ENCODE measurements around the gene FRMPD4.

Gene FRMPD4

DNA sequence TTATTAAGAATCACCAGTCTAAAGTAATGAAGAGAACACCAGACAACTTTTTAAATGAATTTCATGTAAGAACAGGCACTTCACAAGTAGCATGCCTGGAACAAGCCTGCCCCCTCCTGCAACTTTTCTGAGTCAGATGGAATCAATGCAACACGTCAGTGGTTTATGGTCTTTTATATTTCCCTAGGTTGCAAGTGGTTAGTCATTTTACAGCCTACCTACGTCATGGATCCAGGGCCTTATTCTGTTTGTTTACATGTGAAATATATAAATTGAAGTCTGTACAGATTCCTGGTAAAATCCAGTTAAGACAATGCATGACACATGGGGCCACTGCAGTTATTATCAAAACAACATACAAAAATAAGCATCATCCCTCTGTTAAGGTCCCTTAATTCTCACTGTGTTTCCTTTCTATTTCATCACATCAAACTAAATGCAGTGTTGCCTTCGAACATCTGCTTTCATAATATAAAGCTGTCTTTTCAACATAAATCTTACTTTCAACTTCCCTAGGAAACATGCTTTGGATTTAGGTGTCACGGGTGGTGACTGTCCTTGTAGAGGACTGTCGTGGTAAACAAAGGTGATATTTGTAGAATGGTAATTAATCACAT lies 309.3 kb downstream of the FRMPD4 start:
- no peak for DNase-seq (ENCODE audit: low read depth, low spot score)
- Histone ChIP-seq H3K9ac (ENCODE audit: insufficient read length) (no peak overlapping the region), H3K27ac (no peak overlapping the region), H3K9me3 (ENCODE audit: low read depth, low read length) (no peaks in the 10 kb centered on the region), H3K36me3 (ENCODE audit: insufficient read depth, low read length) (no peaks in the 10 kb centered on the region), H3K4me3 (no peak overlapping the region)
- TF ChIP-seq EZH2 (IDR thresholded peaks at IDR 0.05) = no peak
- no peak for TF ChIP-seq FOXP2 (optimal IDR thresholded peaks at IDR 0.05; ENCODE audit: control extremely low read depth, extremely low read length, insufficient read depth)
- no peak for TF ChIP-seq POLR2AphosphoS5 (IDR thresholded peaks at IDR 0.05; ENCODE audit: borderline replicate concordance, low read depth, low read length)

DNA sequence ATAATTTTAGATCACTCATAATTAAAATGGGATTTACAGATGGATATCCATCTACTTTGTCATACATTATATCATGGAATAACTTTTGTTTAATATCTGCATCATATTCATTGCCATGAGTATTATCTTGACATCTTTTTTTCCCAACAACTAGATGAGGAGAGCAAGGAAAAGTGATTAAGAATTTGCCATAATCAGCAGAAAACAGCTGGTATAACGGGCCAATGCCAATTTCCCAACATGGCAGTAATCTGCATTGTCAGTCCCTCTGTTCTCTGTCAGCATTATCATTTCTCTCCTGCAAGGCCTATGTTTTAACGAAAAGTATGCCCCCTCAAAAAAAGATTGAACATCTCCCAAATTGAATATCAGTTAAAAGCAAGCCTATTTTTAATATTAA lies 314.0 kb downstream of the FRMPD4 start:
- Histone ChIP-seq H3K27ac (no peak overlapping the region), H3K36me3 (ENCODE audit: insufficient read depth, low read length) (no peaks in the 10 kb centered on the region), H3K4me3 (no peak overlapping the region), H3K9me3 (ENCODE audit: low read depth, low read length) (no peaks in the 10 kb centered on the region), H3K9ac (ENCODE audit: insufficient read length) (no peak overlapping the region)
- no peak for TF ChIP-seq FOXP2 (optimal IDR thresholded peaks at IDR 0.05; ENCODE audit: control extremely low read depth, extremely low read length, insufficient read depth)
- no peak for TF ChIP-seq EZH2 (IDR thresholded peaks at IDR 0.05)
- TF ChIP-seq POLR2AphosphoS5 (IDR thresholded peaks at IDR 0.05; ENCODE audit: borderline replicate concordance, low read depth, low read length) = no peak
- DNase-seq (ENCODE audit: low read depth, low spot score) = no peak

DNA sequence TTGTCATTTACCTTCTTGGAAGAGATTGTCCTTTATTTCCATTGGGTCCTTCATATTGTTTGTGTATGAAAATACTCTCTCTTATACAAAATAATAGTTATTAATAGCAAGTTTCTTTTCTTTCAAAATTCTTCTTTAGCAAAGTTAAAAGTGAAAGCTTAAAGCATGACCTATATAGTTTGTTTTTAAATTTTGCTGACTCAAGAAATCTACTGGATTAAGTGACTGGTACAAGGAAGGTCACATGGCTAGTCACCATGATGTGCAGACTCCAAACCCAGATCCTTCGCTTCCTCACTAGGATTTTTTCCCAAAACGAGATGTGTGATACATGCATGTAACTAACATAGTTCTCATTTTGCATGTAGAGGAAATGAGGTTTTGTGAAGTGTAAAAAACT lies 322.7 kb downstream of the FRMPD4 start:
- H3K9ac ChIP-seq (ENCODE audit: insufficient read length) = no peak overlapping the region
- no peak for DNase-seq (ENCODE audit: low read depth, low spot score)
- H3K4me3 ChIP-seq = no peak overlapping the region
- TF ChIP-seq EZH2 (IDR thresholded peaks at IDR 0.05) = no peak
- no peak for TF ChIP-seq POLR2AphosphoS5 (IDR thresholded peaks at IDR 0.05; ENCODE audit: borderline replicate concordance, low read depth, low read length)
- no peak for TF ChIP-seq FOXP2 (optimal IDR thresholded peaks at IDR 0.05; ENCODE audit: control extremely low read depth, extremely low read length, insufficient read depth)
- no peaks in the 10 kb centered on the region for H3K9me3 ChIP-seq (ENCODE audit: low read depth, low read length)
- H3K36me3 ChIP-seq (ENCODE audit: insufficient read depth, low read length) = no peaks in the 10 kb centered on the region
- no peak overlapping the region for H3K27ac ChIP-seq

- no peak overlapping the region for H3K9ac ChIP-seq (ENCODE audit: insufficient read length)
- H3K27ac ChIP-seq = no peak overlapping the region
- H3K36me3 ChIP-seq (ENCODE audit: insufficient read depth, low read length) = no peaks in the 10 kb centered on the region
- no peaks in the 10 kb centered on the region for H3K9me3 ChIP-seq (ENCODE audit: low read depth, low read length)
- no peak overlapping the region for H3K4me3 ChIP-seq
- TF ChIP-seq POLR2AphosphoS5 (IDR thresholded peaks at IDR 0.05; ENCODE audit: borderline replicate concordance, low read depth, low read length) = no peak
- TF ChIP-seq EZH2 (IDR thresholded peaks at IDR 0.05) = no peak
- TF ChIP-seq FOXP2 (optimal IDR thresholded peaks at IDR 0.05; ENCODE audit: control extremely low read depth, extremely low read length, insufficient read depth) = no peak
- DNase-seq (ENCODE audit: low read depth, low spot score) = no peak
Measured at GRCh38 chrX:12463052-12463451, 324.8 kb downstream of the FRMPD4 start.

GRCh38 chrX:12463873-12464272 lies 325.6 kb downstream of the FRMPD4 start:
- Histone ChIP-seq H3K36me3 (ENCODE audit: insufficient read depth, low read length) (no peaks in the 10 kb centered on the region), H3K9ac (ENCODE audit: insufficient read length) (no peak overlapping the region), H3K4me3 (no peak overlapping the region), H3K27ac (no peak overlapping the region), H3K9me3 (ENCODE audit: low read depth, low read length) (no peaks in the 10 kb centered on the region)
- DNase-seq (ENCODE audit: low read depth, low spot score) = no peak
- no peak for TF ChIP-seq FOXP2 (optimal IDR thresholded peaks at IDR 0.05; ENCODE audit: control extremely low read depth, extremely low read length, insufficient read depth)
- no peak for TF ChIP-seq EZH2 (IDR thresholded peaks at IDR 0.05)
- TF ChIP-seq POLR2AphosphoS5 (IDR thresholded peaks at IDR 0.05; ENCODE audit: borderline replicate concordance, low read depth, low read length) = no peak

- DNase-seq (ENCODE audit: low read depth, low spot score) = no peak
- Histone ChIP-seq H3K36me3 (ENCODE audit: insufficient read depth, low read length) (no peaks in the 10 kb centered on the region), H3K9me3 (ENCODE audit: low read depth, low read length) (no peaks in the 10 kb centered on the region), H3K27ac (no peak overlapping the region), H3K4me3 (no peak overlapping the region), H3K9ac (ENCODE audit: insufficient read length) (no peak overlapping the region)
- TF ChIP-seq FOXP2 (optimal IDR thresholded peaks at IDR 0.05; ENCODE audit: control extremely low read depth, extremely low read length, insufficient read depth) (no peak), EZH2 (IDR thresholded peaks at IDR 0.05) (no peak), POLR2AphosphoS5 (IDR thresholded peaks at IDR 0.05; ENCODE audit: borderline replicate concordance, low read depth, low read length) (no peak)
Measured at GRCh38 chrX:12467321-12467720, 329.0 kb downstream of the FRMPD4 start.

DNA sequence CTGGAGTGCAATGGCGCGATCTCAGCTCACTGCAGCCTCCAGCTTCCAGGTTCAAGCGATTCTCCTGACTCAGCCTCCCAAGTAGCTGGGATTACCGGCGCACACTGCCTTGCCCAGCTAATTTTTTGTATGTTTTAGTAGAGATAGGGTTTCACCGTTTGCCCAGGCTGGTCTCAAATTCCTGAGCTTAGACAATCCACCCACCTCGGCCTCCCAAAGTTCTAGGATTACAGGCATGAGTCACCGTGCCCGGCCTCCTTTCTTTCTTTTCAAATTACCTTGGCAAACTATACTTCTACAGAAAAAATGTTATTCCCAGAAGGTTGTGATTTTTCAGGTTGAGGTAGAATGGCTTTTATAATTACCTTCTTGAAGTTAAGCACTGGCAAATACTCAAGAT lies 331.0 kb downstream of the FRMPD4 start:
- Histone ChIP-seq H3K9ac (ENCODE audit: insufficient read length) (no peak overlapping the region), H3K9me3 (ENCODE audit: low read depth, low read length) (no peaks in the 10 kb centered on the region), H3K36me3 (ENCODE audit: insufficient read depth, low read length) (no peaks in the 10 kb centered on the region), H3K27ac (no peak overlapping the region), H3K4me3 (no peak overlapping the region)
- no peak for DNase-seq (ENCODE audit: low read depth, low spot score)
- TF ChIP-seq FOXP2 (optimal IDR thresholded peaks at IDR 0.05; ENCODE audit: control extremely low read depth, extremely low read length, insufficient read depth) = no peak
- TF ChIP-seq POLR2AphosphoS5 (IDR thresholded peaks at IDR 0.05; ENCODE audit: borderline replicate concordance, low read depth, low read length) = no peak
- no peak for TF ChIP-seq EZH2 (IDR thresholded peaks at IDR 0.05)

GRCh38 chrX:12471061-12471460 lies 332.8 kb downstream of the FRMPD4 start:
- no peaks in the 10 kb centered on the region for H3K9me3 ChIP-seq (ENCODE audit: low read depth, low read length)
- no peak overlapping the region for H3K27ac ChIP-seq
- H3K9ac ChIP-seq (ENCODE audit: insufficient read length) = no peak overlapping the region
- TF ChIP-seq POLR2AphosphoS5 (IDR thresholded peaks at IDR 0.05; ENCODE audit: borderline replicate concordance, low read depth, low read length) = no peak
- TF ChIP-seq EZH2 (IDR thresholded peaks at IDR 0.05) = no peak
- TF ChIP-seq FOXP2 (optimal IDR thresholded peaks at IDR 0.05; ENCODE audit: control extremely low read depth, extremely low read length, insufficient read depth) = no peak
- no peak overlapping the region for H3K4me3 ChIP-seq
- no peak for DNase-seq (ENCODE audit: low read depth, low spot score)
- H3K36me3 ChIP-seq (ENCODE audit: insufficient read depth, low read length) = no peaks in the 10 kb centered on the region

DNA sequence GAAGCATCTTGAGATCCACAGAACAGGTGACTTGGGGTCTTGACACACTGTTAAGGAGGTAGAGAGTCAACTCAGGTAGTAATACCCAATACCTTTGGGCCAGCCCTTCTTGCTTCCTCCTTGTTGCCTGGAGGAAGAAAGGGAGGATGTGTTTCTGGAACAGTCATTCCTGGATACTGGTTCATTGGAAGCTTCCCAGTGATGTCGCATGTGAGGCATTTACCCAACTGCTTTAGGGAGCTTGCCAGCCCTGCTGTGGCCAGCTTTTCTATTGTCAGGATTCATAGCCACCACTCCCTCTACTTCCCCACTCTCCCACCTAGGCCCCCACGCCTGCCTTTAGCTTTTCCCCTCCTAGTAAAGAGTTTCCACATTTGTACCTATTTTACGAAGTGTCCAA lies 342.7 kb downstream of the FRMPD4 start:
- H3K27ac ChIP-seq = no peak overlapping the region
- H3K9me3 ChIP-seq (ENCODE audit: low read depth, low read length) = no peaks in the 10 kb centered on the region
- no peak for TF ChIP-seq EZH2 (IDR thresholded peaks at IDR 0.05)
- no peaks in the 10 kb centered on the region for H3K36me3 ChIP-seq (ENCODE audit: insufficient read depth, low read length)
- no peak overlapping the region for H3K9ac ChIP-seq (ENCODE audit: insufficient read length)
- DNase-seq (ENCODE audit: low read depth, low spot score) = no peak
- H3K4me3 ChIP-seq = no peak overlapping the region

Measured in SK-N-MC (cell line).